ENCODE data around the gene GNLY.

GNLY gene

DNA sequence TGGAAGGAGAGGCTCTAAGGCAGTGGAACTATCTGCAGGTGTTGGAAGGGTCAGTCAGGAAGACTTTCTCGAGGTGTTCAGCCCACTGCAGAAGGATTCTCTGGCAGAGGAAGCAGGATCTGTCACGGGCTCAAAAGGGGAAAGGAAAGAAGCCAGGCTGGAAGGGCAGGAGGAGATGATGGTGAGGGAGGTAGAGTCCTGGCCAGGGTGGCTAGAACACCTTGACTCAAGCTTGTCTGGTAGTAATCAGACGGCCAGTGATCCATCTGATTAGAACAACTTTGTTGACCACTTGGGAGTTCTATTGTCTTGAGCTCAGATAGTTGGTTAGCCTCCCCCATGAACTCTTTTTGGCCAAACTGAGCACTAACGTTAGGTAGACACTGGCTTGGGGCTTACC is 49.9 kb downstream of the GNLY start:
- DNase-seq (ENCODE audit: low read depth in 2 of 2), result no peak

DNA sequence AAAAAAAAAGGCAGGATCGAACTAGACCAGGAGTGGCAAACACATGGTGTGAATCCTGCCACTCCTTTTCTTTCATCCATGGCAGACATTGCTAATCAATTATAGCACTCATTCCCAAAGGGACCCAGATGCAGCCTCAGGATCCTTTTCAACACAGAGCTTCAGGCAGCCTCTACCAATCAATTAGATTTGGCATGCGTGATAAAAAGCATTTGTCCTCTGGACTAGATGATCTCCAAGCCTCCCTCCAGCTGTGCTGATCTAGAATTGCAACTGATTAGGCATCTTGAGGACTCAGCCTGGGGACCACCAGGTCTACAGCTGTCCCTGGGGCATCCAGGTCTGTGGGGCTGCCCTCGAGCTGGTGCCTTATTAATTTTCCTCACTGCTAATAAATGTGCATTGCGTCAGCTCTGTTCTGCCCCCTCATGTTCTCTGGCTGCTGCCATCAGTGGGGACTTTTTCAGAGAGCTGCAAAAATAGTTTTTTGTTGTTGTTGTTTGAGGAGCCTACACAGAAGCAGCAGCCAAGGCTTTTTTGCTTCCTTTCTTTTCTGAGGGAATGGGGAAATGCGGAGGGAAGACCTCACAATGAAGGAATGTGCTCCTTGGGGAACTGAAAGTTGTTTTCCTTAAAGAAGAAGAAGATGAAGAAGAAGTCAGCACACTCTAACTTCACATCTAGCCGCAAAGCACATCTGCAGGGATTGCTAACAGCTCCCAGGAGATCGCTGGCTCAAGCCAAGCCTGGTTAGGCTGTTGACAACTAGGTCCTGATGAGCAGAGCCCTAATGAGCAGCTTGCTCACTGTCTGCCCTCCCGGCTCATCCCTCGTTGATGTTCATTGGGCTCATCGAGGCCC is 50.8 kb downstream of the GNLY start:
- no peak for DNase-seq (ENCODE audit: low read depth in 2 of 2)

DNA sequence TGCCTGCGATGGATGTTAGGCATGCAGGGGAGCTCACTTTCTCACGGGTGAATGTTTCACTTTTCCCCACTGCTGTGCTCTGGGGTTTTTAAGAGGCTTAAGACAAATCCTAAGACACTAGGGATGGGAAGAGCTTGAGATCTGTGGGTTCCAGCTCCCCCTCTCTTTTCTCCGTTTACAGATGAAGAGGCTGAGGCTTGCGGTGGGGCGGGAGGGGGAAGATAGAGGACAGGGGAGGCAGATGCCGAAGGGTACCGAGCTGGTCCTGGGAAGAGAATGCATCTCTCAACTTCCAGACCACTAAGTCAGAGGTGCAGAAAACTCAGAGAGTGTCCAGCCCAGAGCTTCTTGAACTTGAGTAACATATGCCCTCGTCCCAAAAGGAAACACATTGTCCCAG is 51.5 kb downstream of the GNLY start:
- DNase-seq (ENCODE audit: low read depth in 2 of 2), result no peak

DNA sequence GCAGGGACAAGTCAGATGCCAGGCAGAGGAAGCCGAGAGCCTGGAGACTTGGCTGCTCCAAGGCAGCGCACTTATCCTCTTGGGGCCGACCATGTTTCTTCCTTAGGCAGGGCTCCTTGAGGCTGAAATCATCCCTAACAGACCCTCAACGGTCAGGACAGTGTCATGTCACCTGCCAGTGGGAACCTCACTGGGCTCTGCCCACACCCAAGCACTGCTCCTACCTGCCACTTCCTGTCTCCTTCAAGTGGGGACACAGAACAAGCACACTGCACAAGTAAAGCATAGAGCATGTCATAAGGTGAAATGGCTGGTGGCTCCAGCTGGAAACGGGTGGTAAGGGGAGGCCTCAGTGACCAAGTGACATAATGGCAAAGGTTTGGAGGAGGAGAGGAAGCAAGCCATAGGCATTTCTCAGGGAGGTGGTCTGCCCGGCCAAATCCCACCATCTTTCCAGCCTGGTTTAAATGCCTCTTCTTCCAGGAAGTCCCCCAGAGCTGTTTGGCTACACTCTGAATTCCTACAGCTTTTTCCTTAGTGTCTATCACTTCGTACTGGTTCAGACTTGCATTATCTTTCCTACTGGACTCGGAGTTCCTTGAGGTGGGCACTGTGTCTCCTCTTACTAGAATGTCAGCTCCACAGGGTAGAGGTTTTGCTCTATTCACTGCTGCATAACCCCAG is 52.3 kb downstream of the GNLY start:
- no peak for DNase-seq (ENCODE audit: low read depth in 2 of 2)

DNA sequence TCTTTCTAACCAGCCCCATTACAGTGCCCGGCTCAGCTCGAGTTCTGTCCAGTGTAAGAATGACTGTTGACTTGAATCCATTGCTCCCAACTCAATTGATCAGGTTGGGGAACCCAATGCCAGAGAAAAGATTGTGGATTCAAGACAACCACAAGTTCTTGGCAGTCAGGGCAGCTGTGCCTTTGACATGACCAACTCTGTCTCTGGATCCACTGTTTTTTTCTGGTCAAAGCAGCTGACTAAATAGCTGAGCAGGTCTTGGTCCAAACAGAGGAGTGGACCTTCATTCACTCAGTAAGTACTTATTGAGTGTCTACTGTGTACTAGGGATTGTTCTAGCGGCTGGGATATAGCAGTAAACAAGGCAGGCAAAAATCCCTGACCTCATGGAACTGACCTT is 53.3 kb downstream of the GNLY start:
- no peak for DNase-seq (ENCODE audit: low read depth in 2 of 2)

DNA sequence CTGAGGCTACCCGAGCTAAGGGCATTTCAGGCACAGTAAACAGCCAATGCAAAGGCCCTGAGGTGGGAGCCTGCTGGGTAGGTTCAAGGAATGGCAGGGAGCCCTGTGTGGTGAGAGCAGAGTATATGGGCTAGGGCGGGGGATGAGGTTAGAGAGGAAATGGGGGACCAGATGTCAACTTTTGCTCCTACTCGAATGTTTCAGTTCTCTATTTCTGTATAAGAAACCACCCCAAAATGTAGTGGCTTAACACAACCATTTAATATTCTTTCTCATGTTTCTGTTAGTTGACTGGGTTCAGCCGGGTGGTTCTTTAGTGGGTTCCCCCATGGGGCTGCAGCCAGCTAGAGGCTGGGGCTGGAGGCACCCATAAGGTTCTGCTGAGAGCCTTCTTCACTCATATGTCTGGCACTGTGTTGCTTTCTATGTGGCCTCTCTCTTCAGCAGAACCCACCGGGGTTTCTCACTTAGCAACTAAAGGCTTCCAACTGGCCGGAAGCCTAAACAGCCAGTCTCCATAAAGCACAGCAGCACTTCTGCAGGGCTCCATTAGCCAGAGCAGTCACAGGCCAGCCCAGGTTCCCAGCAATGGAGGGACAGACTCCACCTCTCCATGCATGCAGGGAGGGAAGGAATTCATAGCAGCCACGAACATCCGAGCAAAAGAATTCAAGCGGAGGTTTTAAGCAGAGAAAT is 54.0 kb downstream of the GNLY start:
- no peak for DNase-seq (ENCODE audit: low read depth in 2 of 2)
